Stimulated activated naive CD4-positive, alpha-beta T cell treated with Interleukin-2 at 50 U/mL for 16 hours (primary cell): ENCODE data around the gene PDXDC1.
"Not testable (repeated sequence)": the region's sequence is repeated elsewhere in the genome, so short reads cannot be mapped to it uniquely, and the experiment has no call there.

Source experiments
- DNase-seq: peaks from one replicate; lab custom pipeline; 2025; lab: John Stamatoyannopoulos, UW

Gene PDXDC1

GRCh38 chr16:15133554-15133953 lies 158.7 kb downstream of the PDXDC1 start:
- DNase-seq = not testable (repeated sequence)

DNA sequence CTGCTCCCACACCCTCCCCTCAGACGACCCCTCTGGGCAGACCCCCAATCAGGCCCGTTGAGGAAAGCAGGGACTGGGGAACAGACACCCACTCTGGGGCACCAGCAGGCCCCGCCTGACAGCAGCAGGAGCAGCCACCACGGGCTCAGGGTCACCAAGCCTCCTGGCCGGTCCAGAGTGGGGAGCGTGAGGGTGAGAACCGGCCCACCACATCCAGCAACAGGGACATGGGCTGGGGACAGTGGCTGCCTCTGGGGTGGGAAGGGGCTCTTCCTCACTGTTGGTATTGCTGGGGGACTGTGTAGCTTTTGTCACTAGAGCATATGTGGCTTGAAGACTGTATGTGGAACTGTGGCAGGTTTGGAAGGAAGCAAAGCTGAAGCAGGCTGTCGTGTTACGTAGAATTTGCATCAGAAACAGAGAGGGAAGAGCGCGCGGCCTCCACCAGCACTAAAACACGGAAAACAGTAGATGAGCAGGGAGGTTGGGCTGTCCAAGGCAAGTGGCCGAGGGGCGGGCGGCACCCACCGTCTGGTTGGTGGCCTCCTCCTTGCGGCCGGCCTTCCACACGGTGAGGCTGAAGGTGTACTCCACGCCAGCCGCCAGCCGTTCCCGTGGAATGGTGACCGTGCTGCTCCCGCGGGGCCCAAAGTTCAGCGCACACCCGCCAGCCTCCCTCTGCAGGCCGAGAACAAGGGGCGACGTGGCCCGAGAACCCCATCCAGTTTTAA lies 160.1 kb downstream of the PDXDC1 start:
- DNase-seq = not testable (repeated sequence)

DNA sequence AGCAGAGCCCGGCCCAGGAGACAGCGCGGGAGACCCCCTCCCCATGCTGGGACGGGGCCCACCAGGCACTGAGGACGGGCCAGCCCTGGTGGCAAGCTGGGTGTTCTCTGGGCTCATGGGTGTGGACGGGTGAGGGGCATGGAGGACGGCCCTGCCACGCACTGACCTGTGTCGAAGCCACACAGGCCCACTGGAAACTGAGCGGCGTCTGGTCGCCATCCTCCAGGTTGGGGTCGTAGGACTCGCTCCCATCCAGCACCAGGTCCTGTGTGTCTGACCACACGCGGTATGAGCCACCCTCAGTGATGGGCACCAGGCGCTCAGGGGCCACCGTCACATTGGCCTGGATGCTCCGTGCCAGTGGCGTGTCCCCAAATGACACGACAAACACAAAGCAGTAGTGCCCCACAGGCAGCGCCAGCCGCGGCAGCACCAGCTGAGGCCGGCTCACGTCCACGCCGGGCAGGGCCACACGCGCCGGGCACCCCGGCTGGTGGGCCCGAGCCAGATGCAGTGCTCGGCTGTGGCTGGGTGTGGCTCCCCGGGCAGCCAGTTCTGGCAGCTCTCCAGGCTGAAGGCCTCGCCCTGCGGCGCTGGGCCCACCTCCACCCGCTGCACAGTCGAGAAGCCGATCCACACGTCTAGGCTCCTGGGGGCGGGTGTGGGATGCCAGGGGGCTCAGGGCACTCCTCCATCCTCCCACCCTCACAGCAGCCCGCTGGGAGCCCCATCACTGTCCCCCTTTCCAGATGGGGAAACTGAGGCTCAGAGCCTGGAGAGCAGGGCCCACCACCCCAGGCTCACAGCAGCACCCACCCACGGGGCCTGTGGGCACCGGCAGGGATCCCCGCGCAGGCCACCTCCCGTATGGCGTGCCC lies 160.9 kb downstream of the PDXDC1 start:
- DNase-seq = not testable (repeated sequence)

DNA sequence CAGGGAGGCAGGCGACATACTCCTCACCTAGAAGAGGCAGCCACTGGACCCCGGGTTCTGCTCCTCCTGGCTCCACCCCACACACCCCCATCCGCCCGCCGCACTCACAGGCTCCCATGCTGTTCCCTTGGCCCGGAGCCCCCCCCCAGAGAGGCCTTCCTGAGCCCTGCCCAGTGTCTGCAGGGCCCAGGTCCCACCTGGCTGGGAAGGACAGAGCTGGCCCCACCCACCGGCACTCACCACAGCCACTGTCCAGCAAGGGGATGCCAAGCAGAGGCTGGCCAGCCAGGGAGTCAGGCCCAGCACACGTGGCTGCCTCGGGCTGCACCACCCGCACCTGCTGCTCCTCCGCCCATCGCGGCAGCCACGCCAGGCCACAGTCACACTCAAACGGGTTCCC lies 162.7 kb downstream of the PDXDC1 start:
- DNase-seq = not testable (repeated sequence)

- not testable (repeated sequence) for DNase-seq
These were observed 165.9 kb downstream of the PDXDC1 start for GRCh38 chr16:15140444-15141365.

GRCh38 chr16:15141586-15141985 lies 166.8 kb downstream of the PDXDC1 start:
- DNase-seq = no peak

- not testable (repeated sequence) for DNase-seq
These were observed 167.5 kb downstream of the PDXDC1 start for GRCh38 chr16:15142107-15142890.

- not testable (repeated sequence) for DNase-seq
These were observed 168.2 kb downstream of the PDXDC1 start for GRCh38 chr16:15142891-15143600.

GRCh38 chr16:15143601-15144091 lies 168.8 kb downstream of the PDXDC1 start:
- DNase-seq = not testable (repeated sequence)

- not testable (repeated sequence) for DNase-seq
These were observed 169.3 kb downstream of the PDXDC1 start for GRCh38 chr16:15144092-15144631.

DNA sequence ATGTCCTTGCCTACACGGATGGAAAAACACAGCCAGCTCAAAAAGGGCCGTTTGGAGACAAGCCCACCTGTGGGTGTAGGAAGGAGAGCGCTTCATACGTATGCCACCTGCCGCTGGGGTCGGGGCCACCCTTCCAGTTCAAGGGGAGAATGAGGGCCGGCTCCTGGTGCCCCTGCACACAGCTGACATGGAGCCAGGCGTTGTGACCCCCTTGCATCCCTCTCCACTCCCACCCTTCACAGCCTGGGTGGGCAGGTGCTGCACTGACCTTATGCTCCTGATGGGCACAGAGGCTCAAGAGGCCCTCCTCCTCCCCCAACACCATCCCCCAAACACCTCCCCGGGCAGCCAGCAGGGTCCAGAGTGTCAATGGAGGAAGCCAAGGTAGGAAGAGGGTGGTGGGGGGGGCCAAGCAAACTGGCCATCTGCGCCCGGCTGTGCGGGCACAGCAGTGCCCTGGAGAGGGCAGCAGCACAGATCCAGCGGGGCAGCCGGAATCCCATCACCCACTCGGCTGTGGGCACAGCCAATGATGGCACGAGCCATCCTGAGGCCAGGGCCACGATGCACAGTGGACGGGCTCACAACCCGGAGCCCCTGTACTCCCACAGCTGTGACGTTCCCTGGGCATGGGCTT lies 170.1 kb downstream of the PDXDC1 start:
- not testable (repeated sequence) for DNase-seq

- DNase-seq = not testable (repeated sequence)
These were observed 170.8 kb downstream of the PDXDC1 start for GRCh38 chr16:15145418-15146263.

DNA sequence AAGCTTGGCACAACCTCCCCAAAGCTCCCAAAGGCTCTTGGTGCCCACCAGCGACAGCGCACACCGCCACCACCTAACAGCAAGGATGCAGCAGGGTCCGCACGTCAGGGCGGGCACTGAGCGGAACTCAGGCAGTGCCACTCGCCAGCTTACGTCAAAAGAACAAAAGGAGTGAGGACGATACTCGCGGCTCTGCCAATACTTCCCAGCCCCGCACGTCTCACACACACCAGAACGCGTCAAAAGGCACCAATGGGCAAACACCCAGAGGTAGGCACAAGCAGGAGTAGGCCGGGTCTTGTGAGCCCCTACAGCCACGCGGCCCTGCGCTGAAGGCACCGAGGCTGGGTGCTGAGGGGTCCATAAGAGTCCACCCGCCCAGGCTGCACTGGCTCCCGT lies 171.4 kb downstream of the PDXDC1 start:
- not testable (repeated sequence) for DNase-seq

- not testable (repeated sequence) for DNase-seq
These were observed 174.0 kb downstream of the PDXDC1 start for GRCh38 chr16:15148831-15149230.

GRCh38 chr16:15149260-15149659 lies 174.4 kb downstream of the PDXDC1 start:
- DNase-seq = not testable (repeated sequence)

DNA sequence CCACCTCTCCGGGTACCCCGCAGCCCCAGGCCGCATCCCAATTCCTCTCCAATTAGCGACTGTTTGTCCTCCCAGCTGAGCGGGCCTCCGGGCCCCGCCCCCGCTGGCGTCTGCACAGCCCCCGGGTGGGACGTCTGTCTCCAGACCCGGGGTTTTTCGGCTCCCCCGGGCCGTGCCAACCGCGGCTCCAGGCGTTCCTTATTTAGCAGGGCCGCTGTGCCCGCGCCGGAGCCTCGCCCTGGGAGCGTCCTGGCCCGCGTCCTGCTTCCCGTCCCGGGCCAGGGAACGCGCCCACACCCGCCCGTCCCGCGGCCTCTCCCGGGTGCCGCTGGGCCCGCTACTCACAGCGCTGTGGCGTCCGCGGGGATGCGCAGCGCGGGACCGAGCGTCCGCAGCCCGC lies 179.2 kb downstream of the PDXDC1 start:
- DNase-seq = not testable (repeated sequence)

GRCh38 chr16:15154650-15155562 lies 180.1 kb downstream of the PDXDC1 start:
- DNase-seq = peak; percentile 80
